PC-3 (cell line): ENCODE data around the gene SPEM1. TPM values are rescaled to one million over a fixed set of nuclear protein-coding genes. Genes with fewer than 3 reads are reported as not detected.

Experiments used
- ATAC-seq: fragments of 200-7000 bp; cut with Tn5 transposase; 2 replicates; pipeline ENCODE4 v1.9.1; 2020; ENCODE audit warnings: mild to moderate bottlenecking, moderate library complexity
- BruUV-seq: library from RNA; stranded (reverse); fragments of 400-500 nt; replicated peaks from 2 replicates; lab custom pipeline; 2021; lab: Mats Ljungman, UMichigan
- CTCF ChIA-PET: fragments of 300-600 bp; sonication (Branson Sonifier 250); formaldehyde crosslinking; loops from one replicate; lab custom pipeline; 2022; ENCODE audit warnings: antibody characterized with exemption; lab: Charles Lee
- POLR2A ChIA-PET: fragments of 300-600 bp; sonication (Branson Sonifier 250); formaldehyde crosslinking; loops from one replicate; lab custom pipeline; 2022; ENCODE audit warnings: antibody characterized with exemption; ENCODE audit not compliant: unreplicated experiment; lab: Charles Lee
- DNase-seq: peaks from one replicate; pipeline ENCODE4 v3.0.0-alpha.2; 2015
- H2AFZ ChIP-seq: fragments of 300-600 bp; sonication (generic); 2 replicates; pipeline ENCODE4 v1.6.0; 2016; ENCODE audit warnings: antibody characterized with exemption, low read length
- H3F3A ChIP-seq: fragments of 300-600 bp; sonication (generic); one replicate; pipeline ENCODE4 v1.6.0; 2017; ENCODE audit warnings: antibody characterized with exemption, low read length, control low read depth, mild to moderate bottlenecking; ENCODE audit not compliant: unreplicated experiment
- H3K27ac ChIP-seq: fragments of 300-600 bp; sonication (generic); 2 replicates; pipeline ENCODE4 v1.5.1; 2016; ENCODE audit warnings: mild to moderate bottlenecking, low read length
- H3K27me3 ChIP-seq: fragments of 300-600 bp; sonication (generic); 2 replicates; pipeline ENCODE4 v1.6.1; 2016; ENCODE audit warnings: low read length, mixed read lengths
- H3K36me3 ChIP-seq: fragments of 300-600 bp; sonication (generic); 2 replicates; pipeline ENCODE4 v1.6.1; 2016; ENCODE audit warnings: low read depth, mixed run types, low read length, mixed read lengths
- H3K4me1 ChIP-seq: fragments of 300-600 bp; sonication (generic); 2 replicates; pipeline ENCODE4 v1.5.1; 2016; ENCODE audit warnings: low read length; ENCODE audit not compliant: insufficient read depth
- H3K4me2 ChIP-seq: fragments of 300-600 bp; sonication (generic); 2 replicates; pipeline ENCODE4 v1.6.0; 2016; ENCODE audit warnings: low read length
- H3K4me3 ChIP-seq: fragments of 300-600 bp; sonication (generic); 2 replicates; pipeline ENCODE4 v1.5.1; 2016; ENCODE audit warnings: mild to moderate bottlenecking, low read length, mixed read lengths
- H3K79me2 ChIP-seq: fragments of 300-600 bp; sonication (generic); 2 replicates; pipeline ENCODE4 v1.6.1; 2017; ENCODE audit warnings: low read length, mixed read lengths
- H3K9ac ChIP-seq: fragments of 300-600 bp; sonication (generic); 2 replicates; pipeline ENCODE4 v1.6.0; 2016; ENCODE audit warnings: mild to moderate bottlenecking, low read length
- H3K9me2 ChIP-seq: fragments of 300-600 bp; sonication (generic); replicated peaks from 2 replicates; pipeline ENCODE4 v1.6.1; 2016; ENCODE audit warnings: mixed run types, low read length, mixed read lengths
- H3K9me3 ChIP-seq: fragments of 300-600 bp; sonication (generic); 2 replicates; pipeline ENCODE4 v1.6.1; 2016; ENCODE audit warnings: low read length, mixed read lengths
- H4K20me1 ChIP-seq: fragments of 300-600 bp; sonication (generic); 2 replicates; pipeline ENCODE4 v1.6.1; 2016; ENCODE audit warnings: low read length, mixed read lengths
- EZH2 ChIP-seq: fragments of 300-600 bp; sonication (generic); IDR thresholded peaks from one replicate; pipeline ENCODE4 v1.6.1; 2017; ENCODE audit warnings: antibody characterized with exemption, mild to moderate bottlenecking, low read length; ENCODE audit not compliant: unreplicated experiment
- EZH2phosphoT487 ChIP-seq: fragments of 300-600 bp; sonication (generic); IDR thresholded peaks from 2 replicates; pipeline ENCODE4 v1.6.1; 2018; ENCODE audit warnings: mild to moderate bottlenecking, antibody characterized with exemption, low read length, borderline replicate concordance
- intact Hi-C: fragments of 100-400 bp; cut with micrococcal nuclease; formaldehyde crosslinking; loops from 2 replicates; pipeline ENCODE4 v1.9.0; 2023
- total RNA-seq: library from RNA; depleted of rRNA; stranded (reverse); fragments of >200 nt; gene quantifications from 2 replicates; pipeline ENCODE4 v1.2.3, GENCODE V29; 2014
- TF ChIP-seq, protein P1 (sequence below): fragments of 300-600 bp; sonication (generic); conservative IDR thresholded peaks from 2 replicates; pipeline ENCODE4 v1.5.1; 2017; ENCODE audit warnings: antibody characterized with exemption, low read depth, mild to moderate bottlenecking, low read length

The SPEM1 gene
- total RNA-seq, 1 experiment from 2014 or later, result not detected

- DNase-seq, result no peak
- H3K4me3 ChIP-seq, result no peak overlapping the region
- H4K20me1 ChIP-seq, result no peaks in the 10 kb centered on the region
- TF ChIP-seq, protein P1, sequence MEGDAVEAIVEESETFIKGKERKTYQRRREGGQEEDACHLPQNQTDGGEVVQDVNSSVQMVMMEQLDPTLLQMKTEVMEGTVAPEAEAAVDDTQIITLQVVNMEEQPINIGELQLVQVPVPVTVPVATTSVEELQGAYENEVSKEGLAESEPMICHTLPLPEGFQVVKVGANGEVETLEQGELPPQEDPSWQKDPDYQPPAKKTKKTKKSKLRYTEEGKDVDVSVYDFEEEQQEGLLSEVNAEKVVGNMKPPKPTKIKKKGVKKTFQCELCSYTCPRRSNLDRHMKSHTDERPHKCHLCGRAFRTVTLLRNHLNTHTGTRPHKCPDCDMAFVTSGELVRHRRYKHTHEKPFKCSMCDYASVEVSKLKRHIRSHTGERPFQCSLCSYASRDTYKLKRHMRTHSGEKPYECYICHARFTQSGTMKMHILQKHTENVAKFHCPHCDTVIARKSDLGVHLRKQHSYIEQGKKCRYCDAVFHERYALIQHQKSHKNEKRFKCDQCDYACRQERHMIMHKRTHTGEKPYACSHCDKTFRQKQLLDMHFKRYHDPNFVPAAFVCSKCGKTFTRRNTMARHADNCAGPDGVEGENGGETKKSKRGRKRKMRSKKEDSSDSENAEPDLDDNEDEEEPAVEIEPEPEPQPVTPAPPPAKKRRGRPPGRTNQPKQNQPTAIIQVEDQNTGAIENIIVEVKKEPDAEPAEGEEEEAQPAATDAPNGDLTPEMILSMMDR, result no peak
- TF ChIP-seq EZH2phosphoT487 (no peak), EZH2 (no peak)
- H3K9me2 ChIP-seq, result no peaks in the 10 kb centered on the region
- H3K27ac ChIP-seq, result no peak overlapping the region
- ChIA-PET CTCF (no interaction called here), POLR2A (no interaction called here)
- H3K27me3 ChIP-seq, result no peaks in the 10 kb centered on the region
- no peaks in the 10 kb centered on the region for H3F3A ChIP-seq
- no peak for ATAC-seq
- no peak overlapping the region for H3K9ac ChIP-seq
- no TSS peak for BruUV-seq
- intact Hi-C loops, result no loop called here
- H2AFZ ChIP-seq, result no peak overlapping the region
- H3K79me2 ChIP-seq, result no peaks in the 10 kb centered on the region
- H3K4me1 ChIP-seq, result no peaks in the 10 kb centered on the region
- H3K4me2 ChIP-seq, result no peak overlapping the region
- no peaks in the 10 kb centered on the region; the same call in 1 of the 2 replicates for H3K36me3 ChIP-seq
- no peaks in the 10 kb centered on the region for H3K9me3 ChIP-seq
These were observed 43.3 kb downstream of the SPEM1 start for GRCh38 chr17:7463372-7463846.

DNA sequence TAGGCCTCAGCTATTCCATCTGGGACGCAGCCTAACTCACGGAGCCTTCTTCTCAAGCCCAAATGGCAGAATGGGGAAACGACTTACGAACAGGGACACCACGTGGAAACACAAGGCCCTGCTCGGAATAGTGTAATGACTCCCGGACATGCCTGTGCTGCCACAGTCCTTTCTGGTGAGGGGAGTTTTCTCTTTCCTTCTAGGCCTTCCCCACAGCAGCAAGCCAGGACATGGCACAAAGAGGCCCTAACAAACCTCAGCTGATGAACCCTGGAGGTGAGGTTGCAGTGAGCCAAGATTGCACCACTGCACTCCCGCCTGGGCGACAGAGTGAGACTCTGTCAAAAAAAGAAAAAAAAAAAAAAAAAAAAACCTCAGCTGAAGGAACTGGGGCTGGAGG, 44.0 kb downstream of the SPEM1 start:
- DNase-seq (no peak), ATAC-seq (no peak)
- Histone ChIP-seq H3K27ac (no peak overlapping the region), H3F3A (no peaks in the 10 kb centered on the region), H3K79me2 (0 out of 2 replicates have a peak, but pooled peaks cover 5% of the 10 kb centered on the region), H2AFZ (no peak overlapping the region), H4K20me1 (no peaks in the 10 kb centered on the region), H3K36me3 (no peaks in the 10 kb centered on the region; the same call in 1 of the 2 replicates), H3K9ac (no peak overlapping the region), H3K27me3 (no peaks in the 10 kb centered on the region), H3K9me2 (no peaks in the 10 kb centered on the region), H3K4me2 (no peak overlapping the region), H3K4me3 (no peak overlapping the region), H3K9me3 (no peaks in the 10 kb centered on the region), H3K4me1 (no peaks in the 10 kb centered on the region)
- no TSS peak for BruUV-seq
- TF ChIP-seq EZH2 (no peak), EZH2phosphoT487 (no peak)
- TF ChIP-seq, protein P1, result no peak
- ChIA-PET CTCF (no interaction called here), POLR2A (no interaction called here)
- intact Hi-C loops, result no loop called here

DNA sequence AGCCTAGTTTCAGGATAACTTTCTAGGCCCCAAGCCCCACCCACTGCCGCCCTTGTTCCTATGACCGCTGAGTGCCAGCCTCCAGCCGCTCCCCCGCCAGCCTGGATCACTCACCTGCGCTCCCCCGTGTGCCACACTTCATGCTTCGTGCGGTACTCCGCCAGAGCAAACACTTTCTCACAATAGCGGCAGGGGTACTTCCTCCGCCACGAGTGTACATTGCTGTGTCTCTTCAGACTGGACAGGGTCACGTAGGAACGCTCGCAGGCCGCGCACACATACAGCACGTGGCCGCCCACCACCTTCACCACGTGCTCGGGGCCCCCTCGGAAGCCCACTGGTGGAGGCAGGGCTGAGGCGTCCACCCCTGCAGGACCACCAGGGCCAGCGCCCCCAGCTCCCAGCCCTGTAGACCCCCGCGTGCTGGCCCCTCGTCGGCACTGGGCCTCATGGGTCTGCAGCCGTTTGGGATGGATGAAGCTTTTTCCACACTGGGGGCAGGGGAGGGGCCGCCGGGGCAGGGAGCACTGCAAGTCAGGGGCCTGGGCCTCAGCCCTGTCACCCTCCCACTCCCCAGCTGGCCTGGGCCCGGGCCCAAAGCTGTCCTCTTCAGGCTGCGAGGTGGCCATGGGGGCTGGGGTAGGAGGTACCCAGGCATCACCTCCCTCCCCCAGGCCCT, 45.6 kb downstream of the SPEM1 start:
- H2AFZ ChIP-seq, result no peak overlapping the region
- H3K36me3 ChIP-seq, result no peaks in the 10 kb centered on the region; the same call in 1 of the 2 replicates
- H3K27me3 ChIP-seq, result no peaks in the 10 kb centered on the region
- no peak overlapping the region for H3K27ac ChIP-seq
- peaks cover 8% of the 10 kb centered on the region; the same call in 1 of the 2 replicates for H3K79me2 ChIP-seq
- TF ChIP-seq EZH2 (no peak), EZH2phosphoT487 (no peak)
- TF ChIP-seq, protein P1, result no peak
- H3K9me3 ChIP-seq, result no peaks in the 10 kb centered on the region
- BruUV-seq, result no TSS peak
- H4K20me1 ChIP-seq, result no peaks in the 10 kb centered on the region
- no peaks in the 10 kb centered on the region for H3F3A ChIP-seq
- H3K9ac ChIP-seq, result no peak overlapping the region
- no peak for ATAC-seq
- intact Hi-C loops, result no loop called here
- POLR2A ChIA-PET, result no interaction called here
- no peak for DNase-seq
- H3K4me2 ChIP-seq, result no peak overlapping the region
- H3K9me2 ChIP-seq, result no peaks in the 10 kb centered on the region
- CTCF ChIA-PET, result no interaction called here
- H3K4me1 ChIP-seq, result no peaks in the 10 kb centered on the region
- no peak overlapping the region for H3K4me3 ChIP-seq
